Measurements from ENCODE around the gene ERVH48-1. TPM values are rescaled to one million over a fixed set of nuclear protein-coding genes. Genes with fewer than 3 reads are reported as not detected.

ERVH48-1 gene
- total and polyA plus RNA-seq, 2 of the 8 experiments (the other 6 are each of a cell fraction or from before 2014, with no cell fraction given), result 4.2 to 17.7 TPM

- H2BK20ac ChIP-seq (ENCODE audit: low read length), result no peak overlapping the region
- H3K27me3 ChIP-seq (replicated peaks in 1 of 4; ENCODE audit: control insufficient read depth in 3 of 4, extremely low read depth in 1 of 4, insufficient read depth in 3 of 4, low read length in 3 of 4), result no peaks in the 10 kb centered on the region
- DNase-seq (ENCODE audit: low read depth in 1 of 2, low spot score in 2 of 2), result no peak
- no peak overlapping the region; the same call in 1 of the 2 replicates for H2AFZ ChIP-seq (ENCODE audit: low read length)
- H2BK5ac ChIP-seq (ENCODE audit: low read depth, low read length), result peak overlapping the region; percentile 97
- H2BK15ac ChIP-seq (ENCODE audit: low read length), result no peak overlapping the region
- peak overlapping the region; percentile 75 for H4K5ac ChIP-seq (ENCODE audit: insufficient read length, low read depth, low read length)
- no peak overlapping the region for H3K56ac ChIP-seq (replicated peaks; ENCODE audit: insufficient read length, low read depth, low read length)
- H3K9me3 ChIP-seq (ENCODE audit: insufficient read depth in 2 of 2, low read depth in 1 of 2, low read length in 1 of 2), result no peaks in the 10 kb centered on the region
- H3K36me3 ChIP-seq (ENCODE audit: control insufficient read depth in 2 of 4, insufficient read depth in 4 of 4, low read length in 3 of 4), result peaks cover 11 to 24% (median 15%) of the 10 kb centered on the region in 4 experiments; a peak in 7 of 8 replicates
- H2AK5ac ChIP-seq (ENCODE audit: low read depth, low read length), result no peak overlapping the region
- peak overlapping the region; percentile 69 to 93 (median 85) for H3K4me3 ChIP-seq (ENCODE audit: extremely low read depth in 1 of 4, insufficient read depth in 2 of 4, low read depth in 3 of 4, low read length in 4 of 4)
- peaks cover 13 to 45% of the 10 kb centered on the region in 2 experiments for H3K79me2 ChIP-seq (ENCODE audit: control insufficient read depth in 1 of 2, insufficient read depth in 2 of 2, low read length in 2 of 2)
- peak overlapping the region; percentile 75 to 77 for H3K4me2 ChIP-seq (ENCODE audit: insufficient read depth in 1 of 2, low read depth in 2 of 2, low read length in 2 of 2)
- H4K8ac ChIP-seq (ENCODE audit: extremely low read depth, insufficient read depth, low read length), result peak overlapping the region; percentile 62; the same call in 1 of the 2 replicates
- H3K18ac ChIP-seq (ENCODE audit: extremely low read depth, low read length), result peak overlapping the region; percentile 68; the same call in 1 of the 2 replicates
- TF ChIP-seq SIN3A (conservative IDR thresholded peaks at IDR 0.05 in 1 of 2, IDR thresholded peaks at IDR 0.05 in 1 of 2; ENCODE audit: low read depth in 1 of 2, low read length in 2 of 2) (peak in 1 of 2 experiments; percentile 67; a peak in 1 of 4 replicates), SRF (IDR thresholded peaks at IDR 0.05; ENCODE audit: low read depth, low read length) (no peak), SAP30 (IDR thresholded peaks at IDR 0.05; ENCODE audit: insufficient read depth, insufficient replicate concordance, low read length) (peak; percentile 87)
- H2BK120ac ChIP-seq (replicated peaks; ENCODE audit: low read depth, low read length), result no peak overlapping the region
- H3K23ac ChIP-seq (ENCODE audit: insufficient read length), result no peak overlapping the region
- H3K79me1 ChIP-seq (ENCODE audit: low read depth, low read length), result peaks cover 4% of the 10 kb centered on the region; the same call in 1 of the 2 replicates
- H3K14ac ChIP-seq (ENCODE audit: insufficient read length), result no peak overlapping the region
- H3K23me2 ChIP-seq (ENCODE audit: low read depth, low read length), result peaks cover 11% of the 10 kb centered on the region
- no peak overlapping the region for H2BK12ac ChIP-seq (ENCODE audit: low read depth, low read length)
- H3K4me1 ChIP-seq (replicated peaks in 1 of 4; ENCODE audit: control insufficient read depth in 3 of 4, insufficient read depth in 4 of 4, low read length in 3 of 4), result peaks cover 0 to 3% (median under 1%) of the 10 kb centered on the region in 4 experiments; a peak in 2 of 7 replicates
- H4K91ac ChIP-seq (replicated peaks; ENCODE audit: insufficient read length, low read length), result no peak overlapping the region
- H3K4ac ChIP-seq (replicated peaks; ENCODE audit: insufficient read length, low read depth, low read length), result peak overlapping the region; percentile 57
- POLR2A ChIA-PET (ENCODE audit: partially characterized antibody), result interaction anchor here (0.6 to 4.8 kb wide), 19 partner anchors 8 to 850 kb away, joined by 3 to 41 read pairs (median 4); partner anchors contain the start of gene NDUFV3
- H4K20me1 ChIP-seq (replicated peaks in 1 of 2; ENCODE audit: control insufficient read depth in 1 of 2, insufficient read depth in 2 of 2, low read length in 2 of 2), result peaks cover 0 to 2% of the 10 kb centered on the region in 2 experiments
- CTCF ChIA-PET (ENCODE audit: partially characterized antibody), result interaction anchor here (0.5 to 1.5 kb wide), 3 partner anchors 12 to 150 kb away, joined by 3 to 4 read pairs (median 3); no protein-coding TSS in a partner anchor
- FAIRE-seq, result no peak
- H3K27ac ChIP-seq (ENCODE audit: low read depth, low read length), result peak overlapping the region; percentile 98
- H3K9ac ChIP-seq (replicated peaks in 1 of 4; ENCODE audit: extremely low read depth in 1 of 4, low read depth in 3 of 4, low read length in 3 of 4), result peak overlapping the region; percentile 46 to 98 (median 94)
- WGBS, 2 experiments (ENCODE audit: extremely low coverage in 1 of 2, insufficient coverage in 1 of 2, insufficient read length in 1 of 2, insufficient replicate concordance in 2 of 2, low coverage in 1 of 2, low lambda C conversion rate in 2 of 2, missing lambda C conversion rate in 1 of 2), result 2% methylated on average over 12 of the region's 15 CpGs; no CpG with 5 or more reads in 1 of the 2 experiments
Measured at GRCh38 chr21:42878678-42878992, 46.8 kb downstream of the ERVH48-1 start.
